Osteoblast (primary cell): ENCODE data around the gene SHISA9. TPM values are rescaled to one million over a fixed set of nuclear protein-coding genes. Genes with fewer than 3 reads are reported as not detected.

Experiments
- DNase-seq: peaks from one replicate; pipeline ENCODE4 v3.0.0; 2011; ENCODE audit warnings: low spot score, mixed read lengths; ENCODE audit not compliant: insufficient read length; ENCODE audit errors: missing footprints
- H2AFZ ChIP-seq: 2 replicates; pipeline ENCODE4 v1.6.0; 2011; ENCODE audit warnings: mild to moderate bottlenecking, low read length
- H3K27ac ChIP-seq: 2 replicates; pipeline ENCODE4 v1.5.1; 2011; ENCODE audit warnings: mild to moderate bottlenecking, low read depth, low read length, moderate library complexity
- H3K27me3 ChIP-seq: 2 replicates; pipeline ENCODE4 v1.6.0; 2012; ENCODE audit warnings: mild to moderate bottlenecking, control low read depth, inconsistent platforms, low read length, moderate library complexity; ENCODE audit not compliant: insufficient read depth
- H3K36me3 ChIP-seq: 2 replicates; pipeline ENCODE4 v1.5.1; 2011; ENCODE audit warnings: mild to moderate bottlenecking, low read length, control low read depth, moderate library complexity; ENCODE audit not compliant: insufficient read depth
- H3K4me1 ChIP-seq: 2 replicates; pipeline ENCODE4 v1.5.1; 2011; ENCODE audit warnings: mild to moderate bottlenecking, low read length, control low read depth, moderate library complexity; ENCODE audit not compliant: insufficient read depth
- H3K4me2 ChIP-seq: 2 replicates; pipeline ENCODE4 v1.6.0; 2011; ENCODE audit warnings: mild to moderate bottlenecking, low read length; ENCODE audit not compliant: insufficient read depth
- H3K4me3 ChIP-seq: fragments of 200-600 bp; sonication (generic); 3 replicates; pipeline ENCODE4 v1.5.1; 2012; ENCODE audit warnings: mild to moderate bottlenecking, low read length, inconsistent platforms; ENCODE audit not compliant: insufficient read depth
- H3K79me2 ChIP-seq: 2 replicates; pipeline ENCODE4 v1.6.0; 2012; ENCODE audit warnings: mild to moderate bottlenecking, low read length, control low read depth, inconsistent platforms; ENCODE audit not compliant: insufficient read depth
- H3K9me3 ChIP-seq: 2 replicates; pipeline ENCODE4 v1.5.1; 2011; ENCODE audit warnings: low read depth, low read length, control low read depth
- H4K20me1 ChIP-seq: 2 replicates; pipeline ENCODE4 v1.6.0; 2012; ENCODE audit warnings: mild to moderate bottlenecking, low read length, control low read depth; ENCODE audit not compliant: insufficient read depth
- CTCF ChIP-seq: IDR thresholded peaks from 2 replicates; pipeline ENCODE4 v1.5.1; 2011; ENCODE audit warnings: mild to moderate bottlenecking, low read depth, low read length, moderate library complexity; ENCODE audit errors: extremely low read depth
- total RNA-seq: library from RNA; depleted of rRNA; stranded (reverse); fragments of >200 nt; gene quantifications from 2 replicates; pipeline ENCODE4 v1.2.3, GENCODE V29; 2012

The SHISA9 gene
- total RNA-seq, 1 donor = under 0.01 TPM

DNA sequence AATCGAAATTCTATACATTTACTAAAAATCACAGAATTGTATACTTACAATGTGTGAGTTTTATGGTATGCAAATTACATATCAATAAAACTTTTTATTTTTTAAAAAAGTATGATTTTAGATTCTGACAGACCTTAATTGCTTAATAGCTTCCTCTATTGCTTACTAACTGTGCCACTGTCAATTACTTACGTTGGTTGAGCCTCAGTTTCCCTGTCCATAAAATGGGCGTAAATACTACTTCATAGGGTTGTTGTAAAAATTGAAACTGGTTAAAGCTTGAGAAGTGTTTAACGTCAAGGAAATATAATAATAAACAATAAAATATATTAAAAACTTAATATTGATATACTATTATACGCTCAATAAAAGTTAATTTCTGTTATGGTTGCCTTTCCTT, 203.4 kb downstream of the SHISA9 start:
- no peak for TF ChIP-seq CTCF
- H2AFZ ChIP-seq = no peak overlapping the region
- no peak overlapping the region for H3K4me2 ChIP-seq
- no peaks in the 10 kb centered on the region for H3K4me1 ChIP-seq
- H3K79me2 ChIP-seq = no peaks in the 10 kb centered on the region
- no peaks in the 10 kb centered on the region for H3K27me3 ChIP-seq
- H3K36me3 ChIP-seq = no peaks in the 10 kb centered on the region
- no peak overlapping the region for H3K27ac ChIP-seq
- no peaks in the 10 kb centered on the region for H4K20me1 ChIP-seq
- H3K4me3 ChIP-seq = no peak overlapping the region
- H3K9me3 ChIP-seq = peaks cover 2% of the 10 kb centered on the region
- no peak for DNase-seq

DNA sequence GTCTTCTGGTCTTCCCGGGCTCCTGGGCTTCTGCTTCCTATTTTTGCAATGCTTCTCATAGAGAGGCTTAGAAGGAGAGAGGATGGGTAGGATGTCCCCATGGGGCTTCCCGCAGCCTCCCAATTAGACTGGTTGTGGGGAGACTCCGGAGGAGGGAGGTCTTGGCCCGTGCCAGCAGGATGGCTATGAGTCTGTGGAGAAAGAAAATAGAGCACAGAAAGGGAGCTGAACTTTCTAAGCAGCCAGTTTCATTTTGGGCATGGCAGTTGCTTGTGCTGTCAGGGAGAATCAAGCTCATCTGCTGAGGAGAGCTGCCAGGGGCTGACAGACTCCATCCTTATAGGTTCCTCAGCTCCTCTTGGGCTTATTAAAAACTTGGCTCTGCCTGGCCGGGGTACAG, 204.0 kb downstream of the SHISA9 start:
- H3K9me3 ChIP-seq = peaks cover 2% of the 10 kb centered on the region
- no peaks in the 10 kb centered on the region for H4K20me1 ChIP-seq
- no peaks in the 10 kb centered on the region for H3K27me3 ChIP-seq
- no peaks in the 10 kb centered on the region for H3K36me3 ChIP-seq
- H3K4me3 ChIP-seq = no peak overlapping the region
- TF ChIP-seq CTCF = no peak
- H3K79me2 ChIP-seq = no peaks in the 10 kb centered on the region
- H3K4me1 ChIP-seq = no peaks in the 10 kb centered on the region
- DNase-seq = no peak
- H3K27ac ChIP-seq = no peak overlapping the region
- H2AFZ ChIP-seq = no peak overlapping the region
- H3K4me2 ChIP-seq = no peak overlapping the region

DNA sequence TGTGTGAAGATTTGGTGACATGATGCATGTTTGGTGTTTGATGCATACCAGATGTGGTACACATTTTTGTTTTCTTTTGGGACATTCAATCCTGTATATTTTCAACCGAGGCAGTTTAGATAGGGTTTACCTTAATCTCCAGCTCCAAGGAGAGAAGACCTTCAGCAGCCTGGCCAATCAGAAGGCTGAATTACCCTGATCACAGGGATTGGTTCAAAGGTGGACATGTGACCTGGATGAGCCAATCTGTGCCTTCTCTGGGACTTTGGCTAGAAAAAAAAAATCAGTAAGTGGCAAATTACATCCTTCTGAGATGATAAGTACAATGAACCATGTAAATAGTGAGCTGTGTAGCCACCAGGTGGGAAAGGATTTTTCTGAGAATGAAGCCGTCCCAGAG, 205.1 kb downstream of the SHISA9 start:
- no peak overlapping the region for H3K4me2 ChIP-seq
- no peaks in the 10 kb centered on the region for H3K4me1 ChIP-seq
- H3K27me3 ChIP-seq = no peaks in the 10 kb centered on the region
- peaks cover 2% of the 10 kb centered on the region for H3K9me3 ChIP-seq
- no peak overlapping the region for H3K4me3 ChIP-seq
- no peak for TF ChIP-seq CTCF
- no peak overlapping the region for H3K27ac ChIP-seq
- no peak overlapping the region for H2AFZ ChIP-seq
- DNase-seq = no peak
- H3K79me2 ChIP-seq = no peaks in the 10 kb centered on the region
- no peaks in the 10 kb centered on the region for H4K20me1 ChIP-seq
- no peaks in the 10 kb centered on the region for H3K36me3 ChIP-seq

DNA sequence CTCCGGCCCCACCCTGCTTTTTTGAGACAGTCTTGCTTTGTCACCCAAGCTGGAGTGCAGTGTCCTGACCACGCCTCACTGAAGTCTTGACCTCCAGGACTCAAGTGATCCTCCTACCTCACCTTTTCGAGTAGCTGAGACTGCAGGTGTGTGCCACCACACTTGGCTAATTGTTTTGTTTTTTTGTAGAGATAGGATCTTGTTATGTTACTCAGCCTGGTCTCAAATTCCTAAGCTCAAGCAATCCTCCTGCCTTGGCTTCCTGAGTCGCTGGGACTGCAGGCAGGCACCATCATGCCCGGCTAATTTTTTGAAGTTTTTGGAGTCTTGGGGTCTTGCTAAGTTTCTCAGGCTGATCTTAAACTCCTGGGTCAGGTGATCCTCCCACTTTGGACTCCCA, 206.7 kb downstream of the SHISA9 start:
- Histone ChIP-seq H3K27me3 (no peaks in the 10 kb centered on the region), H3K36me3 (no peaks in the 10 kb centered on the region), H2AFZ (no peak overlapping the region), H3K79me2 (no peaks in the 10 kb centered on the region), H4K20me1 (no peaks in the 10 kb centered on the region), H3K4me1 (no peaks in the 10 kb centered on the region), H3K4me2 (no peak overlapping the region), H3K4me3 (no peak overlapping the region), H3K27ac (no peak overlapping the region), H3K9me3 (peaks cover 2% of the 10 kb centered on the region)
- DNase-seq = no peak
- TF ChIP-seq CTCF = no peak
